GM12891 (cell line): Measurements from ENCODE around the gene TUBB6.

Source experiments
- POLR2A ChIP-seq: IDR thresholded peaks from 2 replicates; pipeline ENCODE4 v1.6.1; 2011; ENCODE audit warnings: low read depth, low read length, control low read depth
- POLR2AphosphoS5 ChIP-seq: IDR thresholded peaks from 2 replicates; pipeline ENCODE4 v1.6.1; 2011; ENCODE audit warnings: low read depth, low read length, control low read depth
- TAF1 ChIP-seq: IDR thresholded peaks from 2 replicates; pipeline ENCODE4 v1.6.1; 2011; ENCODE audit warnings: low read depth, low read length, control low read depth

- TF ChIP-seq POLR2A (no peak), POLR2AphosphoS5 (no peak), TAF1 (no peak)
These were observed 25.5 kb upstream of the TUBB6 start for GRCh38 chr18:12282442-12283039.
